ENCODE results near the gene TMTC3. TPM values are rescaled to one million over a fixed set of nuclear protein-coding genes. Genes with fewer than 3 reads are reported as not detected.

TMTC3 gene
- total and polyA plus RNA-seq, 2 experiments from 2014 or later = 17.7 to 53.8 TPM

- Histone ChIP-seq H4K20me1 (replicated peaks; ENCODE audit: insufficient read depth) (no peaks in the 10 kb centered on the region), H3F3A (replicated peaks; ENCODE audit: low read depth) (no peaks in the 10 kb centered on the region), H2AFZ (no peak overlapping the region), H3K79me2 (replicated peaks; ENCODE audit: insufficient read depth) (no peaks in the 10 kb centered on the region), H3K4me2 (no peak overlapping the region), H3K36me3 (ENCODE audit: insufficient read depth) (no peaks in the 10 kb centered on the region; the same call in 1 of the 2 replicates), H3K9me2 (ENCODE audit: insufficient read depth) (no peaks in the 10 kb centered on the region), H3K27ac (ENCODE audit: low read depth) (no peak overlapping the region), H3K4me3 (no peak overlapping the region), H3K4me1 (ENCODE audit: insufficient read depth) (no peaks in the 10 kb centered on the region), H3K27me3 (ENCODE audit: insufficient read depth) (no peaks in the 10 kb centered on the region)
- no peak for TF ChIP-seq EZH2phosphoT487 (IDR thresholded peaks at IDR 0.05; ENCODE audit: unreplicated experiment)
- TF ChIP-seq CREB1 (CRISPR knock-in tag; IDR thresholded peaks at IDR 0.05; ENCODE audit: low read depth) = no peak
- TF ChIP-seq NANOG (IDR thresholded peaks at IDR 0.05; ENCODE audit: borderline replicate concordance) = no peak
- no peak for TF ChIP-seq ZNF114 (CRISPR knock-in tag; IDR thresholded peaks at IDR 0.05)
- no peak for TF ChIP-seq STAT1 (IDR thresholded peaks at IDR 0.05; ENCODE audit: unreplicated experiment)
- TF ChIP-seq JUNB (IDR thresholded peaks at IDR 0.05; ENCODE audit: unreplicated experiment) = no peak
- no peak for TF ChIP-seq POLR2AphosphoS5 (IDR thresholded peaks at IDR 0.05; ENCODE audit: low read depth)
- TF ChIP-seq, protein P1, sequence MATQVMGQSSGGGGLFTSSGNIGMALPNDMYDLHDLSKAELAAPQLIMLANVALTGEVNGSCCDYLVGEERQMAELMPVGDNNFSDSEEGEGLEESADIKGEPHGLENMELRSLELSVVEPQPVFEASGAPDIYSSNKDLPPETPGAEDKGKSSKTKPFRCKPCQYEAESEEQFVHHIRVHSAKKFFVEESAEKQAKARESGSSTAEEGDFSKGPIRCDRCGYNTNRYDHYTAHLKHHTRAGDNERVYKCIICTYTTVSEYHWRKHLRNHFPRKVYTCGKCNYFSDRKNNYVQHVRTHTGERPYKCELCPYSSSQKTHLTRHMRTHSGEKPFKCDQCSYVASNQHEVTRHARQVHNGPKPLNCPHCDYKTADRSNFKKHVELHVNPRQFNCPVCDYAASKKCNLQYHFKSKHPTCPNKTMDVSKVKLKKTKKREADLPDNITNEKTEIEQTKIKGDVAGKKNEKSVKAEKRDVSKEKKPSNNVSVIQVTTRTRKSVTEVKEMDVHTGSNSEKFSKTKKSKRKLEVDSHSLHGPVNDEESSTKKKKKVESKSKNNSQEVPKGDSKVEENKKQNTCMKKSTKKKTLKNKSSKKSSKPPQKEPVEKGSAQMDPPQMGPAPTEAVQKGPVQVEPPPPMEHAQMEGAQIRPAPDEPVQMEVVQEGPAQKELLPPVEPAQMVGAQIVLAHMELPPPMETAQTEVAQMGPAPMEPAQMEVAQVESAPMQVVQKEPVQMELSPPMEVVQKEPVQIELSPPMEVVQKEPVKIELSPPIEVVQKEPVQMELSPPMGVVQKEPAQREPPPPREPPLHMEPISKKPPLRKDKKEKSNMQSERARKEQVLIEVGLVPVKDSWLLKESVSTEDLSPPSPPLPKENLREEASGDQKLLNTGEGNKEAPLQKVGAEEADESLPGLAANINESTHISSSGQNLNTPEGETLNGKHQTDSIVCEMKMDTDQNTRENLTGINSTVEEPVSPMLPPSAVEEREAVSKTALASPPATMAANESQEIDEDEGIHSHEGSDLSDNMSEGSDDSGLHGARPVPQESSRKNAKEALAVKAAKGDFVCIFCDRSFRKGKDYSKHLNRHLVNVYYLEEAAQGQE (IDR thresholded peaks at IDR 0.05; ENCODE audit: unreplicated experiment) = no peak
- TF ChIP-seq, protein P2, sequence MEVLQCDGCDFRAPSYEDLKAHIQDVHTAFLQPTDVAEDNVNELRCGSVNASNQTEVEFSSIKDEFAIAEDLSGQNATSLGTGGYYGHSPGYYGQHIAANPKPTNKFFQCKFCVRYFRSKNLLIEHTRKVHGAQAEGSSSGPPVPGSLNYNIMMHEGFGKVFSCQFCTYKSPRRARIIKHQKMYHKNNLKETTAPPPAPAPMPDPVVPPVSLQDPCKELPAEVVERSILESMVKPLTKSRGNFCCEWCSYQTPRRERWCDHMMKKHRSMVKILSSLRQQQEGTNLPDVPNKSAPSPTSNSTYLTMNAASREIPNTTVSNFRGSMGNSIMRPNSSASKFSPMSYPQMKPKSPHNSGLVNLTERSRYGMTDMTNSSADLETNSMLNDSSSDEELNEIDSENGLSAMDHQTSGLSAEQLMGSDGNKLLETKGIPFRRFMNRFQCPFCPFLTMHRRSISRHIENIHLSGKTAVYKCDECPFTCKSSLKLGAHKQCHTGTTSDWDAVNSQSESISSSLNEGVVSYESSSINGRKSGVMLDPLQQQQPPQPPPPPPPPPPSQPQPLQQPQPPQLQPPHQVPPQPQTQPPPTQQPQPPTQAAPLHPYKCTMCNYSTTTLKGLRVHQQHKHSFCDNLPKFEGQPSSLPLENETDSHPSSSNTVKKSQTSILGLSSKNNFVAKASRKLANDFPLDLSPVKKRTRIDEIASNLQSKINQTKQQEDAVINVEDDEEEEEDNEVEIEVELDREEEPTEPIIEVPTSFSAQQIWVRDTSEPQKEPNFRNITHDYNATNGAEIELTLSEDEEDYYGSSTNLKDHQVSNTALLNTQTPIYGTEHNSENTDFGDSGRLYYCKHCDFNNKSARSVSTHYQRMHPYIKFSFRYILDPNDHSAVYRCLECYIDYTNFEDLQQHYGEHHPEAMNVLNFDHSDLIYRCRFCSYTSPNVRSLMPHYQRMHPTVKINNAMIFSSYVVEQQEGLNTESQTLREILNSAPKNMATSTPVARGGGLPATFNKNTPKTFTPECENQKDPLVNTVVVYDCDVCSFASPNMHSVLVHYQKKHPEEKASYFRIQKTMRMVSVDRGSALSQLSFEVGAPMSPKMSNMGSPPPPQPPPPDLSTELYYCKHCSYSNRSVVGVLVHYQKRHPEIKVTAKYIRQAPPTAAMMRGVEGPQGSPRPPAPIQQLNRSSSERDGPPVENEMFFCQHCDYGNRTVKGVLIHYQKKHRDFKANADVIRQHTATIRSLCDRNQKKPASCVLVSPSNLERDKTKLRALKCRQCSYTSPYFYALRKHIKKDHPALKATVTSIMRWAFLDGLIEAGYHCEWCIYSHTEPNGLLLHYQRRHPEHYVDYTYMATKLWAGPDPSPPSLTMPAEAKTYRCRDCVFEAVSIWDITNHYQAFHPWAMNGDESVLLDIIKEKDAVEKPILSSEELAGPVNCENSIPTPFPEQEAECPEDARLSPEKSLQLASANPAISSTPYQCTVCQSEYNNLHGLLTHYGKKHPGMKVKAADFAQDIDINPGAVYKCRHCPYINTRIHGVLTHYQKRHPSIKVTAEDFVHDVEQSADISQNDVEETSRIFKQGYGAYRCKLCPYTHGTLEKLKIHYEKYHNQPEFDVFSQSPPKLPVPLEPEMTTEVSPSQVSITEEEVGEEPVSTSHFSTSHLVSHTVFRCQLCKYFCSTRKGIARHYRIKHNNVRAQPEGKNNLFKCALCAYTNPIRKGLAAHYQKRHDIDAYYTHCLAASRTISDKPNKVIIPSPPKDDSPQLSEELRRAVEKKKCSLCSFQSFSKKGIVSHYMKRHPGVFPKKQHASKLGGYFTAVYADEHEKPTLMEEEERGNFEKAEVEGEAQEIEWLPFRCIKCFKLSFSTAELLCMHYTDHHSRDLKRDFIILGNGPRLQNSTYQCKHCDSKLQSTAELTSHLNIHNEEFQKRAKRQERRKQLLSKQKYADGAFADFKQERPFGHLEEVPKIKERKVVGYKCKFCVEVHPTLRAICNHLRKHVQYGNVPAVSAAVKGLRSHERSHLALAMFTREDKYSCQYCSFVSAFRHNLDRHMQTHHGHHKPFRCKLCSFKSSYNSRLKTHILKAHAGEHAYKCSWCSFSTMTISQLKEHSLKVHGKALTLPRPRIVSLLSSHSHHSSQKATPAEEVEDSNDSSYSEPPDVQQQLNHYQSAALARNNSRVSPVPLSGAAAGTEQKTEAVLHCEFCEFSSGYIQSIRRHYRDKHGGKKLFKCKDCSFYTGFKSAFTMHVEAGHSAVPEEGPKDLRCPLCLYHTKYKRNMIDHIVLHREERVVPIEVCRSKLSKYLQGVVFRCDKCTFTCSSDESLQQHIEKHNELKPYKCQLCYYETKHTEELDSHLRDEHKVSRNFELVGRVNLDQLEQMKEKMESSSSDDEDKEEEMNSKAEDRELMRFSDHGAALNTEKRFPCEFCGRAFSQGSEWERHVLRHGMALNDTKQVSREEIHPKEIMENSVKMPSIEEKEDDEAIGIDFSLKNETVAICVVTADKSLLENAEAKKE (CRISPR knock-in tag; IDR thresholded peaks at IDR 0.05) = no peak
- TF ChIP-seq, protein P3, sequence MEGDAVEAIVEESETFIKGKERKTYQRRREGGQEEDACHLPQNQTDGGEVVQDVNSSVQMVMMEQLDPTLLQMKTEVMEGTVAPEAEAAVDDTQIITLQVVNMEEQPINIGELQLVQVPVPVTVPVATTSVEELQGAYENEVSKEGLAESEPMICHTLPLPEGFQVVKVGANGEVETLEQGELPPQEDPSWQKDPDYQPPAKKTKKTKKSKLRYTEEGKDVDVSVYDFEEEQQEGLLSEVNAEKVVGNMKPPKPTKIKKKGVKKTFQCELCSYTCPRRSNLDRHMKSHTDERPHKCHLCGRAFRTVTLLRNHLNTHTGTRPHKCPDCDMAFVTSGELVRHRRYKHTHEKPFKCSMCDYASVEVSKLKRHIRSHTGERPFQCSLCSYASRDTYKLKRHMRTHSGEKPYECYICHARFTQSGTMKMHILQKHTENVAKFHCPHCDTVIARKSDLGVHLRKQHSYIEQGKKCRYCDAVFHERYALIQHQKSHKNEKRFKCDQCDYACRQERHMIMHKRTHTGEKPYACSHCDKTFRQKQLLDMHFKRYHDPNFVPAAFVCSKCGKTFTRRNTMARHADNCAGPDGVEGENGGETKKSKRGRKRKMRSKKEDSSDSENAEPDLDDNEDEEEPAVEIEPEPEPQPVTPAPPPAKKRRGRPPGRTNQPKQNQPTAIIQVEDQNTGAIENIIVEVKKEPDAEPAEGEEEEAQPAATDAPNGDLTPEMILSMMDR (conservative IDR thresholded peaks at IDR 0.05; ENCODE audit: low read depth in 2 of 2) = no peak
- no peak for TF ChIP-seq EZH2 (IDR thresholded peaks at IDR 0.05; ENCODE audit: low read depth, unreplicated experiment)
- TF ChIP-seq ZNF331 (CRISPR knock-in tag; IDR thresholded peaks at IDR 0.05; ENCODE audit: low read depth) = no peak
- TF ChIP-seq ETS1 (IDR thresholded peaks at IDR 0.05) = no peak
- ATAC-seq (no peak), DNase-seq (ENCODE audit: low spot score) (no peak)
- no peaks in the 10 kb centered on the region; the same call in 1 of the 3 replicates for H3K4me1 Mint-ChIP-seq
- no peaks in the 10 kb centered on the region for H3K9me3 Mint-ChIP-seq
- H3K4me3 Mint-ChIP-seq = no peak overlapping the region
- H3K27me3 Mint-ChIP-seq (ENCODE audit: insufficient read depth, low read depth, poor library complexity) = no peaks in the 10 kb centered on the region
- H3K27ac Mint-ChIP-seq = no peak overlapping the region
- peaks cover 22% of the 10 kb centered on the region; the same call in 2 of the 3 replicates for H3K36me3 Mint-ChIP-seq (ENCODE audit: low read depth)
These were observed 30.8 kb downstream of the TMTC3 start for GRCh38 chr12:88172844-88173407.
